Medulla oblongata (tissue), 1 donor: ENCODE results near the gene CPZ.

Source experiments
- DNase-seq: peaks from one replicate; pipeline ENCODE4 v3.0.0-alpha.2; 2015; ENCODE audit errors: extremely low spot score

CPZ gene

DNA sequence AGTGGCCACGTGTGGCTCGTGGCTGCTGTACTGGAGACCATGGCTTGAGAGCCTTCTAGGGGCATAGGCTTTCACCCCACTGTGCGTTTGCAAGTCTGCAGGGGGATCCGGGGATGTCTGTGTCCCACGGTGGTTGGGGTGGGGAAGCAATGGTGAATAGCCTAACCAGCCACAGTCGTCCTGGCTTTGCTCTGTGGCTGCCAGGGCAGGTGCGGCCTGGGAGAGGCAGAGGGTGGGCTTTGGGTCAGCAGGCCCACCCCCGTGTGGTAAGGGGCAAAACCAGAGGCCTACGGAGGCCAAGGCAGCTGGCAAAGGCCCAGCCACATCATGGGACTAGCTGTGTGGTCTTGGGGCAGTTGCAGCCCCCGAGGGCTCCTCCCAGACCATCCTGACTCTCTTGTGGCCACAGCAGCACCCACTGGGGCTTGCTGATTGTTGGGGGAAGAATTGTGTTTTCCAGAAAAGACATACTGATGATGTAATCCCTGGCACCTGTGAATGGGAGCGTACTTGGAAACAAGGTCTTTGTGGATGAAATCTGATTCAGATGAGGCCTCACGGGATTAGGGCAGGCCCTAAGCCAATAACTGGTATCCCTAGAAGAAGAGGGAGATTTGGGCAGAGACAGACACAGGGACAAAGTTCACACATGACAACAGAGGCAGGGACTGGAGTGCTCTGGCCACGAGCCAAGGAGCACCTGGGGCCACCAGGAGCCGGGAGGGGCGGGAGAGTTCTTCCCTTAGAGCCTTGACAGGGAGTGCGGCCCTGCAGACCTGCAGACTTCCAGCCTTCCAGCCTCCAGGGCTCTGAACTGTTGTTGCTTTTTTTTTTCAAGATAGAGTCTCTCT lies 2.9 kb downstream of the CPZ start:
- DNase-seq = no peak

- DNase-seq = no peak
These were observed 4.3 kb downstream of the CPZ start for GRCh38 chr4:8596891-8597290.

DNA sequence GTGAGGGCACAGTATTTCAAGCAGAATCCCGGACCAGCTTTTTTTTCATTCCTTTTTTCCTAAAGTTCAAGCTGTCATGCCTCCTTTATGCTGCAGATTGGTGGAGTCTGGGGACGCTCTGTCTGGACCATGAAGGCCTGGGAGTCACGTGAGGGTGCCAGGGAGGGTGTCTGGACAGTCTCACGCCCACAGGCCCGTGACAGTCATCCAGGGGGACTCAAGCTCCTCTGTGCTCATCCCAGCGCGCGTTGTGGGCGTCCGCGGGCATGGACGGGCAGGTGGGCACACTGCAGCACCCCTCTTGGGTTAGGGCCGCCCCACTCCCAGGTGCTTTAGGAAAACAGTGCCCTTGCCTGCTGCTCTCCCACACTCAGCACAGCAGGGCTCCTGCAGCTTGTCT lies 4.8 kb downstream of the CPZ start:
- no peak for DNase-seq

GRCh38 chr4:8597791-8598190 lies 5.2 kb downstream of the CPZ start:
- no peak for DNase-seq

DNA sequence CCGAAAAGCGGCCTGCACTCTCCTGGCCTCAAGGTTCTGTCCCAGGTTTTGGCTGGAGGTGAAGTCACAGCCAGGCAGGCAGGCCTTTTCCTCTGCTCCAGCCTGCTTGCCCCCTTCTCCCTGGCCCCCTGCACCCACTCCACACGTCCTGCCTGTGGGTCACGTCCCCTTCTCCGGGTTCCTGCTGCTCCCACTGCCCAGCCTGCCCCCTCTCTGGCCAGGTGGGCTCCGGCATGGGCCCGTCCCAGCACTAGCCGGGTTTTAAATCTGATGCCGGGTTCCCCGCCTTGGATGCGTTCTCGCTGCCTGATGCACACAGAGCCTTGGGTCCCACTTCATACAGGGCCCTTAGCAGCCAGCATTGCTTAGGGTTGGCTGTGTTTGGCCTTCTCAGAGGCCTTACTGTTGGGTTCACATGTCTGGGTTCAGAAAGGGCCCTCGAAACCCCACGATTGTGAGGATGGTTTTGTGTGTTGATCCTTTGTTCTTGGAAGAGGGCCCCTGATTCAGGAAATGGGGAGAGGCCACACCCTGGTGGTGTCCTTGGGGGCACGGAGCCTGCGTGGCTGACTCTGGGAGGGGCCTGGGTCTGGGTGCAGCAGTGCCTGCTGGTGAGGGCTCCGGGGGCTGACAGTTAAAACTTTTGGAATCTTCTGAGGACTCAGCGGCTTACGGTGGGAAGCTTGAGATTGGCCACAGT lies 6.0 kb downstream of the CPZ start:
- no peak for DNase-seq

GRCh38 chr4:8599091-8599460 lies 6.5 kb downstream of the CPZ start:
- no peak for DNase-seq

DNA sequence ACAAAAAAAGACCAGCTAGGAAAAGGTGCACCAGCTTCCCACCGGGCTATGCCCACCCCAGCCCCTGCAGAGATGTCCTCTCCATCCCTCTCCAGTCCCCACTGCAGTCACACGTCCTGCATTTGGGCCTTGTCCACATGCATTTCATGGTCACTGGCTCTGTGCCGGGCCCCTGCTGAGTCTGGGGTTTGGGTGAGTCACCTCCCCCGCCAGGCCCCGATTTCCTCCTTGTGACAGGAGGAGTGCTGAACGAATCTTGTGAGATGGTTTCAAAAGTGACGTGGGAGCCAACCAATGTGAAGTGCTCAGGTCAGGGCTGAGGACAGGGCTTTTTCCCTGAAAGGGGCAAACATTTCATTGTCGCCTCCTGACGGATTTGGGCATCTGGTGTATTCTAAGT lies 7.1 kb downstream of the CPZ start:
- peak; percentile 21 for DNase-seq

DNA sequence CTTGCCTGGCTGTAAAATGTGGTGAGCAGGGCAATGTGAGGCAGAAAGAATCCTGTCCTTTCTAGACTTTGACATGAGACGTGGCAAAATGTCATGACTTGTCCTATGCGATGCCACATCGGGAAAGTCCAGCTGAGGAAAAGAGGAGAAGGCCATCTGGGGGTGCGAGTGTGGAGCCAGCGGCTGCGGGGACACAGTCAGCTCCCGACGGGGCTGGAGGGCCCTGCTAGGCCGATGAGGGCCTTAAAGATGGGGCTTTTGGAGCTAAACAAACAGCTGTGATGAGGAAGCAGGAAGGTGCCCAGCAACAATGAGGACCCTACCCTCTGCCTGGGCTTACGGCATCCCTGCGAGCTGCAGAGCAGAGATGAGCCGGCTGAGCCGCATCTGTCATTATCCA lies 7.7 kb downstream of the CPZ start:
- DNase-seq = no peak

GRCh38 chr4:8600686-8601085 lies 8.1 kb downstream of the CPZ start:
- DNase-seq = no peak

- DNase-seq = no peak
These were observed 8.5 kb downstream of the CPZ start for GRCh38 chr4:8601086-8601485.

DNA sequence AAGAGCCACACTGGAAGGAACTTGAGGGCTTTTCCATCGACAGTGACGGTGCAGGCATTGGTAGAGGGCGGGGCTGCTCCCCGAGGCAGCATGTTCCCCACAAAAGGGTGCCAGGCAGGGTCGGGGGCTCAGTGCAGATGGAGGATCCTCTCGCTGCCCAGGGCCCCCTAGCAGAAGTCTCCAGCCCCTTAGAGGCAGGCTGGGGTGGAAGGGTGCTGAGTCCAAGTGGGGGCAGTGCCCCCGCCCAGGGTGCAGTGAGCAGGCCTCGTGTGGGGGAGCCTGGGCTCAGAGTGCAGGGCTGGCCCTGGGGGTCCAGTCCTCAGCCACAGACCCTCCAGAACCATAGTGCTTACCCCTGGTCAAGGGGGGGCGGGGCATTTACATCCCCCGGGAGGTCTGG lies 9.0 kb downstream of the CPZ start:
- DNase-seq = no peak

DNA sequence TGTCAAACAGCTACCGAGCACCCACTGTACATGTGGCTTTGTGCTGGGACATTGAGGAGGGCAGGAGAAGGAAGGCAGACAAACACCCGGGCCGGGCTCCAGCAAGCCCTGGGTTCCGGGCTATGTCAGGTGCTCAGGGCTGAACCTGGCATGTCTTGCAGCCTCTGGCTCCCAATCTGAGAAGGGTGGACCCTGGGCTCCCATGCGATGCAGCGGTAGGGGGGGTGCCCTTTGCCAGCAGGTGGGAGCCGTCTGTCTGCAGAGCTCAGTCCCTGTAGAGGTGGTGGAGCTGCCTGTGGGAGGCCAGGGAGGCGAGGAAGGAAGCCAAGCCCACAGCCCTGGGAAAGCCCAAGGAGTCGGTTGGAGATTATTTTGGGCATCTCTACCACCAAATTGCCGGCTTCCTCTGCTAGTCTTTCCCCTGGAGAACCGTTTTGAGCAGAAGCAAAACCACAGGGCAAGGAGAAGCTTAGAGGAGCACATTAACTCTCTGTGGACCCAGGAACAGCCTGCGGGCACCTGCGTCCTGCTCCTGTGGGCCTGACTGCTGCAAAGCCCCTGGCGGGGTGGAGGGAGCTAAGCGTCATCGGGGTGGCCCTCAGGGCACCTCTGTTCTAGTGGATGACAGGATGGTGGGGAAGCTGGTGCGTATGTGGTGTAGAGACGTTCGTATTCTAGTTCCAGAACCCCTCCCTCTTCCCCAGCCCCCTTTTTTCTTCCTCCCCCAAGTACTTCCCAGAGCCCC lies 10.3 kb downstream of the CPZ start:
- no peak for DNase-seq

- no peak for DNase-seq
These were observed 11.4 kb downstream of the CPZ start for GRCh38 chr4:8603931-8604330.

GRCh38 chr4:8605289-8605688 lies 12.7 kb downstream of the CPZ start:
- DNase-seq = no peak

DNA sequence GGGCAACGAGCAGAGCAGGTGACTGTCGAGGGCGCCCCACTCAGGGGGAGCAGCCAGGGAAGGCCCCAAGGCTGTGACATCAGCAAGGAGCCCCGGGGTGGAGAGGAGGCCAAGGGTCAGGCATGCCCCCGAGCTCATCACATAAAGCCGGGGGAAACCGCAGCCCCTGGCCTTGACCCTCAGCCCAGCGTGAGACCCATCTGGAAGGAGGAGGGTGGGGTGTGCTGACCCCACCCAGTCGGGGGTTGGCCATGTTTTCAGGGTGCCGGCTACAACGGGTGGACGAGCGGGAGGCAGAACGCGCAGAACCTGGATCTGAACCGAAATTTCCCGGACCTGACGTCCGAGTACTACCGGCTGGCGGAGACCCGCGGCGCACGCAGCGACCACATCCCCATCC lies 13.9 kb downstream of the CPZ start:
- DNase-seq = no peak

DNA sequence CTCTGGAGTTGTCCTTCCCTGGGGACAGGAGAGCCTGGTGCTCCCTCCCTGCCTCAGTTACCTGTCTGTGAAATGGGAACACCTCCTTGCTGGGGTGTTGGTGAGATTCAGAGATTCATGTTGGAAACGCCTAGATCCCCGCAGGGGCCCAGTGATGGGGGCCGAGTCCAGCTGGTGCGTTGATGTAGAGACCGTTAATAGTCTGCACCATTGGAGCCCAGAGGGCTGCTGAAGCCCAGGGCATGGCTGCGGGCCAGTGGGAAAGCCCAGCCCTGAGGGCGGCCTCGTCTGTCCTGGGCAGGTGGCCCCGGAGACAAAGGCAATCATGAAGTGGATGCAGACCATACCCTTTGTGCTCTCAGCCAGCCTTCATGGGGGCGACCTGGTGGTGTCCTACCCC lies 14.4 kb downstream of the CPZ start:
- no peak for DNase-seq

DNA sequence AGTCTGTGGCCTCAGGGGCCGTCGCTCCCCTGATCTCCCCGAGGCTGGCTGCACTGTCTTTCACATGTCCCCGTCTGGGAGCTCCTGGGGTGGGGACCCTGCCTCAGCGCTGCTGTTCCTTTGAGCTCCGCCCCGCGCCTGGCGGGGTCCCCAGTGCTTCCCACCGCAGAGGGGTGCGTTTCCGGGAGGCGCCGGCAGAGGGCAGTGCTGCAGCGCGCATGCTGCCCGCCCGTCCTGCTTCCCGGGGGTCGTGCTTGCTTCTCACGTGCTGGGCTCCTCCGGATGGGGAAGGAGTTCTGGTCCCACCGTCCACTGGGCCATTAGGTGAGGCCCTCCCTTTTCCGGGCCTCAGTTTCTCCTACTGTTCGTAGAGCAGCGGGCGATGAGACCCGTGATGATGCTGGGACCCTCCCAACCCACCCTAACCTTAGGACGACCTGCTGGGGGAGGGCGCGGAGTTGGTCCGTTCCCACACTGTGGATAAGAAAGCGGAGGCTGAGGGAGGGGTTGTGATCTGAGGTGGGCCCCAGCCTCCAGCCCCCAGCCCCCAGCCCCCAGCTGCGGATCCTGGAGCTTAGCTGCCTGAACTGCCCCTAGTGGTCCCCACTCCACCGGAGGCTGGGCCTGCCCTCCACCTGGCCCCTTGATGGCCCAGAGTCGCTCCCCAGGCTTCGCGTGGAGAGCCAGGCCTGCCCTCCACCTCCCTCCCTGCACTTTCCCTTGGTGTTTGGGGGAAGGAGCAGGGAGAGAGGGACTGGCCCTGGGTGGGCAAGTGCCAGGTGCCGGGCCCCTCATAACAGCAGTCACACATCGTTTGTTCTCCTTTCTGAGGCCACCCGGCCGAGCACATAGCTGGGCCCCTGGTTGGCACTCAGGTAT lies 15.3 kb downstream of the CPZ start:
- no peak for DNase-seq

GRCh38 chr4:8608714-8609391 lies 16.3 kb downstream of the CPZ start:
- no peak for DNase-seq

GRCh38 chr4:8609406-8609805 lies 16.8 kb downstream of the CPZ start:
- DNase-seq = no peak

DNA sequence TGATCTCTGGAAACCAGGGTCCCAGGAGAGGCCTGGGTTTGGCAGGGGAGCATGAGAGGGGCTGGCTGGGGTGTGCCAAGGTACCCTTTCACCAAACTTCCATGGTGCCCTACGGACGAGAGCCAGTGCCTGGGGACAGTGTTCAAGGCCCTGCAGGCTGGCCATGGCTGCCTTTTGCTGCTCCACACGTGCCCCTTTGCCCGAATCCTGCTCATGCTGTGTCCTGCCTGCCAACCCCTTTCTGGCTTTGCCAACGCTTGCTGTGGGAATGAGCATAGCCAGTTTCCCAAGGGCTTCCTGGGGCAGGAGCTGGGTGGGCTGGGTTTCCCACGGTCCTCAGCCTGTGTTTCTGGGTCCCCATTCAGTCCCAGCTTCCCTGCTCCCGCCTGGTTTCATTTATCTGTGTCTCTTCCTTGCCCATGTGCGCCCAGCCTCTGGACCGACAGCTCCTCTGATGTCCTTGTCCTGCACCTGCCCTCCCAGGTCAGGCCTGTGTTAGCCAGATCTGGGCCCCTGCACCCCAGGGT lies 17.3 kb downstream of the CPZ start:
- no peak for DNase-seq
